WTC11 (cell line): ENCODE results near the gene AMN.

Experiments used
- CBFB ChIP-seq: sonication (generic); formaldehyde crosslinking; IDR thresholded peaks from 2 replicates; pipeline ENCODE4 v1.8.1; 2022; ENCODE audit warnings: mild to moderate bottlenecking, low read depth, missing genetic modification reagents
- CREB1 ChIP-seq: sonication (generic); formaldehyde crosslinking; IDR thresholded peaks from 2 replicates; pipeline ENCODE4 v1.8.0; 2023; ENCODE audit warnings: mild to moderate bottlenecking, missing genetic modification reagents
- CTCF ChIP-seq: fragments of 200-600 bp; IDR thresholded peaks from 2 replicates; pipeline ENCODE4 v1.8.0; 2022; ENCODE audit warnings: antibody characterized with exemption
- FOXP1 ChIP-seq: sonication (generic); formaldehyde crosslinking; IDR thresholded peaks from 2 replicates; pipeline ENCODE4 v1.8.0; 2022; ENCODE audit warnings: missing genetic modification reagents, mild to moderate bottlenecking, moderate library complexity, borderline replicate concordance
- HMGXB4 ChIP-seq: sonication (generic); formaldehyde crosslinking; IDR thresholded peaks from 2 replicates; pipeline ENCODE4 v1.8.1; 2023; ENCODE audit warnings: mild to moderate bottlenecking, moderate library complexity, missing genetic modification reagents
- IRF1 ChIP-seq: sonication (generic); formaldehyde crosslinking; IDR thresholded peaks from 2 replicates; pipeline ENCODE4 v1.8.0; 2023; ENCODE audit warnings: missing genetic modification reagents
- IRF2 ChIP-seq: sonication (generic); formaldehyde crosslinking; IDR thresholded peaks from 2 replicates; pipeline ENCODE4 v1.8.0; 2022; ENCODE audit warnings: low read depth, missing genetic modification reagents, borderline replicate concordance
- MAX ChIP-seq: sonication (generic); formaldehyde crosslinking; IDR thresholded peaks from 2 replicates; pipeline ENCODE4 v1.8.0; 2022; ENCODE audit warnings: mild to moderate bottlenecking, missing genetic modification reagents
- SP1 ChIP-seq: sonication (generic); formaldehyde crosslinking; conservative IDR thresholded peaks from 2 replicates; pipeline ENCODE4 v1.8.1; 2022; ENCODE audit warnings: missing genetic modification reagents
- TEAD4 ChIP-seq: sonication (generic); formaldehyde crosslinking; IDR thresholded peaks from 2 replicates; pipeline ENCODE4 v1.8.0; 2022; ENCODE audit warnings: mild to moderate bottlenecking, missing genetic modification reagents
- USF2 ChIP-seq: sonication (generic); formaldehyde crosslinking; IDR thresholded peaks from 2 replicates; pipeline ENCODE4 v1.8.1; 2023; ENCODE audit warnings: mild to moderate bottlenecking, missing genetic modification reagents, moderate library complexity
- ZSCAN18 ChIP-seq: fragments of 250-450 bp; sonication (Bioruptor Pico); IDR thresholded peaks from 2 replicates; pipeline ENCODE4 v2.1.2; 2022; ENCODE audit warnings: mild to moderate bottlenecking, moderate library complexity

GRCh38 chr14:102917469-102918211, 4.8 kb upstream of the AMN start:
- TF ChIP-seq CTCF (peak; percentile 63), FOXP1 (CRISPR knock-in tag) (no peak), CBFB (CRISPR knock-in tag) (no peak), IRF2 (CRISPR knock-in tag) (no peak), HMGXB4 (CRISPR knock-in tag) (0 out of 2 replicates have a peak, but pooled peaks have one; percentile 42), ZSCAN18 (no peak), SP1 (no peak), IRF1 (CRISPR knock-in tag) (no peak), TEAD4 (CRISPR knock-in tag) (no peak), CREB1 (CRISPR knock-in tag) (no peak), MAX (CRISPR knock-in tag) (no peak), USF2 (CRISPR knock-in tag) (no peak)
